Sigmoid colon (tissue), 4 donors: ENCODE data around the gene SLC13A4.

Experiments
- POLR2AphosphoS5 ChIP-seq, 4 donors: sonication (generic); formaldehyde crosslinking; IDR thresholded peaks; one replicate each; pipeline ENCODE4 v1.6.1; 2017; ENCODE audit warnings: antibody characterized with exemption in 4 of 4
- TF ChIP-seq, protein P1 (sequence below), 4 experiments: fragments of 450-650 bp in 3 of 4; fragments of 200-600 bp in 1 of 4; IDR thresholded peaks; one replicate each; pipeline ENCODE4 v1.5.1; 2016 to 2019; ENCODE audit warnings: antibody characterized with exemption in 4 of 4, mild to moderate bottlenecking in 3 of 4, moderate library complexity in 2 of 4

DNA sequence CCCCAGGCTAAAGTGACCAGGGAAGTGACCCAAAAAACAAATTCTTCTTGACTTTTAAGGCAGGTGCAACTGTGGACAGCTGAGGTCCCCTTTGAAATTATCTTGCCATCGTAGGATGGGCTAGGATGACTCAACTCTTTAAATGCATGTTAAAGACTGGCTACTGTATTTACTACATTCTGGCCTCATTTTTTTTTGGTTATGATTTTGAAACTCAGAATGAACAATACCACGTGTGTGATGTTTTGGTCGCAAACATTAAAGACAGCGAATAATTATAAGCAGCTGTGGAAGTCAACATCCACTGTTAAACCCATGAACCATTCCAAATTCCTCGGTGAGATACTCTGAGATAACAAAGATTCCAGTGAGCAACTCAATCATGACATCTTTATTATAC lies 1.2 kb upstream of the SLC13A4 start:
- TF ChIP-seq, protein P1, sequence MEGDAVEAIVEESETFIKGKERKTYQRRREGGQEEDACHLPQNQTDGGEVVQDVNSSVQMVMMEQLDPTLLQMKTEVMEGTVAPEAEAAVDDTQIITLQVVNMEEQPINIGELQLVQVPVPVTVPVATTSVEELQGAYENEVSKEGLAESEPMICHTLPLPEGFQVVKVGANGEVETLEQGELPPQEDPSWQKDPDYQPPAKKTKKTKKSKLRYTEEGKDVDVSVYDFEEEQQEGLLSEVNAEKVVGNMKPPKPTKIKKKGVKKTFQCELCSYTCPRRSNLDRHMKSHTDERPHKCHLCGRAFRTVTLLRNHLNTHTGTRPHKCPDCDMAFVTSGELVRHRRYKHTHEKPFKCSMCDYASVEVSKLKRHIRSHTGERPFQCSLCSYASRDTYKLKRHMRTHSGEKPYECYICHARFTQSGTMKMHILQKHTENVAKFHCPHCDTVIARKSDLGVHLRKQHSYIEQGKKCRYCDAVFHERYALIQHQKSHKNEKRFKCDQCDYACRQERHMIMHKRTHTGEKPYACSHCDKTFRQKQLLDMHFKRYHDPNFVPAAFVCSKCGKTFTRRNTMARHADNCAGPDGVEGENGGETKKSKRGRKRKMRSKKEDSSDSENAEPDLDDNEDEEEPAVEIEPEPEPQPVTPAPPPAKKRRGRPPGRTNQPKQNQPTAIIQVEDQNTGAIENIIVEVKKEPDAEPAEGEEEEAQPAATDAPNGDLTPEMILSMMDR (IDR thresholded peaks at IDR 0.05), result no peak
- no peak for TF ChIP-seq POLR2AphosphoS5 (IDR thresholded peaks at IDR 0.05)
